Measurements from ENCODE around the gene AGRN.
"Not testable (repeated sequence)": the region's sequence is repeated elsewhere in the genome, so short reads cannot be mapped to it uniquely, and the experiment has no call there.

AGRN gene

DNA sequence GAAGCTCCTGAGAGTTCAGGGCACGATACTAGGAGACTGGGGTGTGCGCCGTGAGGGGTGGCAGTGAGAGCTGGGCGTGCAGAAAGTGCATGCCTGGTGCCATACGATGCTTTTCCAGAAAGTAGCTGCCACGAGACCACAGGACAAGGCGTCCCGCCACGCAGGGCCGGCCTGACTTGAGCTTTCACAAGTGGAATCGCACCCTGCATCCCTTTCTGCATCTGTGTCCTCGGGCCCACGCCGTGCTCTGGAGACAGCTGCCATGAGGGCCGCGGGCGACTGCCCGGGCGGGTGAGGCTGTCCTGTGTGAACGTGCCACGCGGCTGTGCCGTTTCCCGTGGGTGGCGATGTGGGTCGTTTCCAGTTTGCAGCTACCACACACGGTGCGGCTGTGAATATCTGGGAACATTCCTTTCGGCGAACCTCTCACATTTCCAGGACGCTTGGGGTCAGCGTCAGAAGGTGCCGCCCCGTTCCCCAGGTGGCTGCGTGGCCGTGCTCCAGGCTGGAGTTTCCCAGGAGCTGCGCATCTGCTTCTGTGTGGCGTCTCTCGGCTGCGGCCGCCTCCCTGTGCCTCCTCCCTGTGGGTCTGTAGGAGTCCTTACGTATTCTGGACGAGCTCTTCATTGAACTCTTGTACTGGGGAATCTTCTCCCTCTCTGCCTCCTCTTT is 37.0 kb upstream of the AGRN start:
- DNase-seq, result no peak

DNA sequence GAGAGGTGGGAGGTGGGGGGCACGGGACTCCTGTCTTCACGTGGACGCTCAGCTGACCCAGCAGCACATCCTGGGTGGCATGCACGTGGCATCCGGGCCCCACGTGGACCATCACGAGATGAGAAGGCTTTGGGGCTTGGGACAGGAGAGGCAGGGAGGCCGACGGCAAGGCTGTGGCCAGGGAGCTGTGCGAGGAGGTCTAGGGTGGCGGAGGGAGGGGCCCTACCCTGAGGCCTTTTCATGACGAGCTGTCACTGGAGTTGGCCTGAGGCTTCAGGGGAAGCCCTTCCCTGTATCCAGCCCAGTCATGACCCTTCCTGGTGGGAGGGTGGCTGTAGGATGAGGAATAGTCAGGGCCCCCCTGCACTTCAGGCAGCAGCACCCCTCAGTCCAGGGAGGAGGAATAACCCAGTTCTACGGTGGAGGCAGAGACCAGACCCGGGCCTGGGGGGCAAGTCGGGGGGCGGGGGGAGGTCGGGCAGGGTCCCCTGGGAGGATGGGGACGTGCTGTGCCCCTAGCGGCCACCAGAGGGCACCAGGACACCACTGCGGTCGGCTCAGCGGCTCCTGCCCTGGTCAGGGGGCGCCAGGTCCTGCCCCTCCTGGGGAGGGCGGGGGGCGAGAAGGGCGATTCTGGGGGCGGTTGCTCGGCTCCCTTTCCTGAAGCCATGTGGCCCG is 36.0 kb upstream of the AGRN start:
- no peak for DNase-seq

DNA sequence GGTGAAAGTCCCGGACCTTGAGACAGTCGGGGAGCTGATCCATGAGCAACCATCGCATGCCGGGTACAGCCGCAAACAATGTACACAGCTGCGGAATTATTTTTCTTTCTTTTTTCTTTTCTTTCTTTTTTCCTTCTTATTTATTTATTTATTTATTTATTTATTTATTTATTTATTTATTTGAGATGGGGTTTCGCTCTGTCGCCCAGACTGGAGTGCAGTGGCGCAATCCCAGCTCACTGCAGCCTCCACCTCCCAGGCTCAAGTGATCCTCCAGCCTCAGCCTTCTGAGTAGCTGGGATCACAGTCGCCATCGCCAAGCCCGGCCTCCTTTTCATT is 35.5 kb upstream of the AGRN start:
- no peak for DNase-seq

DNA sequence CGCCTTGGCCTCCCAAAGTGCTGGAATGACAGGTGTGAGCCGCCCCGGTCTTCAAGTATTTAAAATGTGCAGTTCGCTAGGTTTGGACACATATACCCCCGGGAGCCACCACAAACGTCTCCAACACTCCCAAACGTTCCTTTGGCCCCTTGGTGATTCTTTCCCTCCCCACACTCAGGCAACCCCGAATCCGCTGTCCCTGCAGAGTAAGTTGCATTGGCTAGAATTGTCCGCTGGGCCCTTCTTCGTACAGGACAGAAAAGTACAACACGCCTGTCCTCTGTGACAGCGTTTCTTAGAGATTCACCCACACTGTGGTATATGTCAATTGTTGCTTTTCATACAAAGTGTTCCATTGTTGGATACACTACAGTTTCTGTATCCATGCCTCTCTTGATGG is 34.8 kb upstream of the AGRN start:
- DNase-seq, result no peak

DNA sequence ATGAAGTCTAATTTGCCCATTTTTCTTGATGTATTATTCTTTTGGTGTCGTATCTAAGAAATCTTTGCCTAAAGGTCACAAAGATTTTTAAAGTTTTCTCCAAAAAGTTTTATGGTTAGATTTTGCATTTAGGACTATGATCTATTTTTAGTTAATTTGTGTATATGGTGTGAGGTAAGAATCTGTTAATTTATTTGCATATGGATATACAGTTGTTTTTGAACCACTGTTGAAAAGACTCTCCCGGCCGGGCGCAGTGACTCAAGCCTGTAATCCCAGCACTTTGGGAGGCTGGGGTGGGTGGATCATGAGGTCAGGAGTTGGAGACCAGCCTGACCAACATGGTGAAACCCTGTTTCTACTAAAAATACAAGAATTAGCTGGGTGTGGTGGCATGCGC is 31.9 kb upstream of the AGRN start:
- DNase-seq, result not testable (repeated sequence)

DNA sequence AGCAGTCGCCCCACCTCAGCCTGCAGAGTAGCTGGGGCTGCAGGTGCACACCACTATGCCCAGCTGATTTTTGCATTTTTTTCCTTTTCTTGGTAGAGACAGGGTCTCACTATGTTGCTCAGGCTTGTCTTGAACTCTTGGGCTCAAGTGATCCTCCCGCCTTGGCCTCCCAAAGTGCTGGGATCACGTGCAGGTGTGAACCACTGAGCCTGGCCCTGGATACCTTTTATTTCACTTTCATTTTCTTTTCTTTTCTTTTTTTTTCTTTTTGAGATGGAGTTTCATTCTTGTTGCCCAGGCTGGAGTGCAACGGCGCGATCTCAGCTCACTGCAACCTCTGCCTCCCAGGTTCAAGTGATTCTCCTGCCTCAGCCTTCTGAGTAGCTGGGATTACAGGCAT is 28.6 kb upstream of the AGRN start:
- DNase-seq, result not testable (repeated sequence)

DNA sequence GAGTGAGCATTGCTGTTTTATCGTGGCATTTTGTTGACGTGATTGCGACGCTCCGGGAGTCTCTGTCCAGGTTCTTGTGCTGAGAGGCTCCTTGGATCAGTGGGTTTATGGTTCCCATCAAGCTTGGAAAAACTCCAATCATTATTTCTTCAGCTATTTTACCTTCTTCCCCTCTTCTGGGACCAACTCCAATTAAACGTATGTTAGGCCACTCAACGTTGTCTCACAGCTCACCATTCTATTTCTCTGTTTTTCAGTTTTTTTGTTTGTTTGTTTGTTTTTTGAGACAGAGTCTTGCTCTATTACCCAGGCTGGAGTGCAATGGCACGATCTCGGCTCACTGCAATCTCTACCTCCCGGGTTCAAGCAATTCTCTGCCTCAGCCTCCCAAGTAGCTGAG is 28.0 kb upstream of the AGRN start:
- DNase-seq, result no peak

DNA sequence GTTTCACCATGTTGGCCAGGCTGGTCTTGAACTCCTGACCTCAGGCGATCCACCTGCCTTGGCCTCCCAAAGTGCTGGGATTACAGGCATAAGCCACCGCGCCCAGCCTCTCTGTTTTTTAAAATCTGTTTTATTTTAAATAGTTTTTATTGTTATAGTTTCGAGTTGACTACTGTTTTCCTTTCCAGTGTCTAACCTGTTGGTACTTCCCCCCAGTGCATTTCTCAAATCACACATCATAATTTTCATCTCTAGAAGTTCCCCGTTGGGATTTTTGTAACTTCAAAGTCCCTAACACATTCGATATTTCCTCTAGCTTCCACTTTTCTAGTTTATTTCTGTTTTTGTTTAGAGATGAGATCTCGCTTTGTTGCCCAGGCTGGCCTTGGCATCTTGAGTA is 27.6 kb upstream of the AGRN start:
- DNase-seq, result no peak

DNA sequence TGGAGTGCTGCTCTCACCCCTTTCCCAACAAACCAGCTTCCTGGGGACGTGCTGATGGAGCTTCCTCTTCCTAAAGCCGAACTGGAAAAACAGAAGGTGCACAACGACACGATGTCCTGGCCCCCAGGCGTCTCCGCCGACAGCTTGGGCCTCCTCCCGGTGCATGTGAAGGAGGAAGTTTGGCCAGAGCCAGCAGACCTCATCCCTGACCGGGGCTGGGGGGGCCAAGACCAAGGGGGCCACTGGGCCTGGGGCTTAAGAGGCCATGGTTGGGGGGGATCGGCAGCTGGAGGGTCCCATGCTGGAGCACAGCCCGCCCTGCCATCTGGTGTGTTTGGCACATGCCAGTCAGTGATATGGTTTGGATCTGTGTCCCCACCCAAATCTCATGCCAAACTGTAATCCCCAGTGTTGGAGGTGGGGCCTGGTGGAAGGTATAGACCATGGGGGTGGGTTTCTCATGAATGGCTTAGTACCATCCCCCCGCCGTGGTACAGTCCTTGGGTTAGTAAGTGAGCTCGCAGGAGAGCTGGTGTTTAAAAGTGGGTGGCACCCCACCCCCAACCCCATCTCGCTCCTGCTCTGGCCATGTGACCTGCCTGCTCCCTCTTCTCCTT is 26.4 kb upstream of the AGRN start:
- no peak for DNase-seq

DNA sequence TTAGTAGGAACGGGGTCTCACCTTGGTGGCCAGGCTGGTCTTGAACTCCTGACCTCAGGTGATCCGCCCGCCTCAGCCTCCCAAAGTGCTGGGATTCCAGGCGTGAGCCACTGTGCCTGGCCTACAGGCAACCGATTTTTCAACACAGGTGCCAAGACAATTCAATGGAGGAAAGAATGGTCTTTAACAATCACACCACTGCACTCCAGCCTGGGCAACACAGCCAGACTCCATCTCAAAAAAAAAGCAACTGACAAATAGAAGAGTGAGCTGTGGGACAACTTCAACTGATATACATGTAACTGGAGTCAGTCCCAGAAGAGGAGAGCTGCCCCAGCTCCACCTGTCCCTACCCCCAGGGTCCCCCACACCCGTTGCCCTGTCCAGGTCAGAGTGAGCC is 25.4 kb upstream of the AGRN start:
- not testable (repeated sequence) for DNase-seq

DNA sequence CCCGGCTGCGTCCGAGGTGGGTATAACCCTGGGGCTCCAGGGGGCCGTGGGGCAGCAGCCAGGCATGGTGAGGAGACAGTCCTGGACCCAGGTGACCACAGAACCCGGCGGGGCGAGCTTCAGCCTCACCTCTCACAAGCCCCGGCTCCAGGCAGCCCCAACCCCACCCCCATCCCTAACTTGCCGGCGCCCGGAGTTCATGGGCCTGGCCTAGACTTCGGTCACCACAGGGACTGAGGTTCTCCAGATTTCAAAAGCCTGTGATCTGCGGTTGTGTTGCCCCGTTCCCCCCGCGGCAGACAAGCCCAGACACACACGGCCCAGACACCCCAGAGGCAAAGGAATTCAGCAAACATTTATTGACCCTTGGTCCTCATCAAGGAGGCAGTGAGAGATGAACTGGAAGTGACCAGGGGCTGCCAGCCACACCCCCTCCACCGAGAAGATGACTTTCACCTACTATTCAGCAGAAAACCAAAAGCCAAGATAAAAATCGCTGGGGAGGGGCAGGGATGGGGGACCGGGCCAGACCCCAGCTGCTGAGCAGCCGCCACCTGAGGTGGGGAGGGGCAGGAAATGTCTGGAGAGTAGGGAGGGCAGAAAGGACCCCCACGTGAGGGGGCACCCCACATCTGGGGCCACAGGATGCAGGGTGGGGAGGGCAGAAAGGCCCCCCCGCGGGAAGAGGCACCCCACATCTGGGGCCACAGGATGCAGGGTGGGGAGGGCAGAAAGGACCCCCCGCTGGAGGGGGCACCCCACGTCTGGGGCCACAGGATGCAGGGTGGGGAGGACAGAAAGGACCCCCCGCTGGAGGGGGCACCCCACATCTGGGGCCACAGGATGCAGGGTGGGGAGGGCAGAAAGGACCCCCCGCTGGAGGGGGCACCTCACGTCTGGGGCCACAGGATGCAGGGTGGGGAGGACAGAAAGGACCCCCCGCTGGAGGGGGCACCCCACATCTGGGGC is 24.0 kb upstream of the AGRN start:
- no peak for DNase-seq

DNA sequence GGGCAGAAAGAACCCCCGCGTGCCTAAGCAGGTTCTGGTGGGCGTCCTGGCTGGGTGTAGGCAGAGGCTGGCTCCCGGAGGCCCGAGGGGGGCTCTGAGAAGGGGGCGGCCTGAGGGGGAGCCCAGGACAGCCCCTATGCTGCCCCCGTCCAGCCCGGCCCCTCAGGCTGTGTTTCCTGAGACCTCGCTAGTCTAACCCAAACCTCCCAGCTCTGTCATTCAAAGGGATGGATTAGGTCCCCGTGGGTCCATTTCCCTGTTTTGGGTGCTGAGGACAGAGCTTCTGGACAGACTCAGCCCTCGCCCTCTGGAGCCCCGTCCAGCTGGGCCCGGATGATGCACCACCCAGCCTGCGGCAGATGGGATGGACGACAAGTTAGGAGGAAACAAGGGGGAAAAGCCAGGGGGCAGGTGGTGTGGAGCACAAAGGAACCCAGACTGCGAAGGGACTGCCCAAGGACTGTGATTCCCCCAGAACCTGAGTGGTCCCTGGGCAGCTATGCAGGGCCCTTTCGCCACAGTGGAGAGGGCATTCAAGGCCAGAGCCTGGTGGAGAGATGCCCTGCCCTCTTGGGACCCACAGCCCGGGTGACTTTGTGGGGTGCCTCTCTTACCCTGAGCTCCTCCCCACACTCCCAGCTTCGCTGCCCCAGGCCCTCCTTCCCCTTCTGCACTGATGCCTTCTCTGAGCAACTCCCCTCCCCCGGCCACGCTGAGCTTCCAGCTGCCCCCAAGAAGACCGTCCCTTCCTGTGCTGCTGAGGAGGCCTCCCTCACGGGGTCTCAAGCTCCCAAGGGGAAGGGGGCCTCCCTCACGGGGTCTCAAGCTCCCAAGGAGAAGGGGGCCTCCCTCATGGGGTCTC is 22.8 kb upstream of the AGRN start:
- DNase-seq, result no peak

DNA sequence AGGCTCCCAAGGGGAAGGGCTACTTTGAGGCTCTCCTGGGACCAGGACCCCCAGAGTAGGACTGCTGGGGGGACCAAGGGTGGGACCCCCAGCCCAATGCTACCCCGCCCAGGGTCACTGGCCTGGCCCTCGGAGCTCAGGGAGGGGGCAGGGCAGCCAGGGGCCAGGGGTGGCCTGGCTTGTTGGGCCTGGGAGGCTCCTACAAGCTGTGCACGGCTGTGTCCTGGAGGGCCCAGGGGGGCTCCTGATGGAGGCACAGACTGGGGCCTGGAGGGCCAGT is 22.3 kb upstream of the AGRN start:
- no peak for DNase-seq

DNA sequence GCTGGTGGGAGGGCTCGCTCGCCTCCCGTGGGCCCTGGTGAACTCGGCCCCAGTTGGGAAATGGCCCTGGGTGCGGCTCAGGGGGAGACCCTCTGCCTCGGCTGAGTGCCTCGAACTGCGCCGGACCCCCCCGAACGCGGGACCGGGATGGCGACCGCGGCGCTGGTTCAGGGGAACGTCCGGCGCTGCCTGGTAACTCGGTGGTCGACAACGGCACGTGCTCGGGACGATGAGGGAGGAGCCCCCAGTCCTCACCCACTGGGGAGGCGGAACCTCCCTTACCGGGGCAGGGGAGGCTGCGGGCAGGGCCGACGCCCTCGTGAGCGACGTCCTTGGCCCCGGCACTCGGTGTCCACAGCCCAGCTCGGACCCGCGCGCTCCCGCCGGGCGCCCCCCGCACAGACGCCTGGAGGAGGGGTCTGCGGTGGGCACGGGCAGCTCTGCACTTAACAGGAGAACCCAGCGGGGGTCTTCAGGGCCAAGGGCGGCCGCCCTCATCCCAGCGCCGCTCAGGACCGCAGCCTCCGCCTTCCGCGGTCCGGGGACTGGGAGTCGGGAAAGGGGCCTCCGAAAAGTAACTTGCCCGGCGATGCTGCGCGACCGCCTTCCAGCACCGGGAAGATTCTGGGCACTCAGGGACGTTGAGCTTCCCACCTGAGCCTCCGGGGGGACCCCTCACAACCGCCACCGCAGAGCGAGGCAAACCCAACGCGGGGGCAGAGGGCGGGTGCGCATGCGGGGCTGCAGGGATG is 21.8 kb upstream of the AGRN start:
- no peak for DNase-seq

DNA sequence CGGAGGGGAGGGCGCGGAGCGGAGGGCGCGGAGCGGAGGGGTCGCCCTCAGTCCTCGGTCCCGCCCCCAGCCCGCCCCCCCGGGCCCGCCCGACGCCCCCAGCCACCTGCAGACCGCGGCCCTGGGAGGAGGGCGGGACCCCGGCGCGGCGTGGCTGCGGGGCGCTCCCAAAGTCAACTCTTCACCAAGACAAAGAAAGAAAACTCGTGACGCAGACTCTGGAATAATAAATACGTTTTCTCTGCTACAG is 21.2 kb upstream of the AGRN start:
- DNase-seq, result no peak

DNA sequence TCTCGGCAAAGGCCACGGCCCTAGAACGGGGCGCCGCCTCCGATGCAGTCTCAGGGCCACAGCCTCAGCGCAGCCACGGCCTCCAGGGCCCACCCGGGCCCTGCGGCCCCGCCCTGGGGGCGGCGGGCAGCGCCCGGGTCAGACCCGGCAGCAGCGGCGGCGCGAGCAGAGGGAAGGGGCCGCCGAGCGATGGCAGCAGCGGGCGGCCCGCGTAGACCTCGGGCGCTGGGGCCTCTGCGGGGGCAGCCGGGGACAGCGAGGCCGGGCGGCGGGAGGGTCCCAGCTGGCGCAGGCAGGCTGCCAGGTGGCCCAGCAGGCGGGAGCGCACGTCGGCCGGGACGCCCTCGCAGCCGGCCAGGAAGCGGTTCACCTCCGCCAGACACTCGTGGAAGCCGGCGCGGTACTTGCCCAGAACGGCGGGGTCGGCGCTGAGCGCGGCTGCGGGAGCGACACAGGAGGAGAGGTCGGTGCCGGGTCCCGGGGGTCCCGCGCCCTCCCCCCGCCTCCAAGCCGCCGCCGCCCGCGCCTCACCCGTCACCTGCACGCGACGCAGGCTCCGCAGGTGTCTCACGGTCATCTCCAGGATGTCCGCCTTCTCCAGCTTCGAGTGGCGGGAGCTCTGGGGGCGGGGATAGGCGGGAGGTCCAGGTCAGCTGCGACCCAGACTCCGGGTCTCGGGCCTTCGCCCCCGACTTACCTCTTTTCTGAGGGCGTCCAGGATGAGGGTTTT is 20.8 kb upstream of the AGRN start:
- no peak for DNase-seq

DNA sequence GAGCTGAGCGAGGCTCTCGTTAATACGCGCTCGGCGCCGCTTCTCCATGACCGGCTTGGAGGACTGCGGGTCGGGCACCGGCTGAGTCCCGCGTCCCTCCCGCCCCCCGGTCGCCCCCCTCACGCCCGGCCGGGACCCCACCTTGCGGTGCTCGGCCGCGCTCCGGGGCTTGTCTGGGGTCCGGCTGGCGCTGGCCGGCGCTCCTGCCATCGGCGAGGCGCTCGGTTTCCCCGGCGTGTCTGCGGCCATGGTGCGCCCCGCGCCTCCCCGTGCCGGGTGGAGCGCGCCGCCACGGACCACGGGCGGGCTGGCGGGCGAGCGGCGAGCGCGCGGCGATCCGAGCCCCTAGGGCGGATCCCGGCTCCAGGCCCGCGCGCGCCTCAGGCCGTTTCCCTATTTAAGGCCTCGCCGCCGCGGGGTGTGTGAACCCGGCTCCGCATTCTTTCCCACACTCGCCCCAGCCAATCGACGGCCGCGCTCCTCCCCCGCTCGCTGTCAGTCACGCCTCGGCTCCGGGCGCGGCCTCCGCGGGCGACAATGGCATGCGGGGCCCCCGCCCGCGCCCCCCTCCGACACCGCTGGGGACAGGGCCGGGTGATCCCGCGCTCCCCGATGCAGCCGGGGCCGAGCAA is 20.1 kb upstream of the AGRN start, which contains the start of gene HES4:
Gene HES4, minus strand, starts transcription at position 373 of the 632 bp plus-strand sequence. Its CDS starts 124 bp downstream, at position 249.
- DNase-seq, result no peak

DNA sequence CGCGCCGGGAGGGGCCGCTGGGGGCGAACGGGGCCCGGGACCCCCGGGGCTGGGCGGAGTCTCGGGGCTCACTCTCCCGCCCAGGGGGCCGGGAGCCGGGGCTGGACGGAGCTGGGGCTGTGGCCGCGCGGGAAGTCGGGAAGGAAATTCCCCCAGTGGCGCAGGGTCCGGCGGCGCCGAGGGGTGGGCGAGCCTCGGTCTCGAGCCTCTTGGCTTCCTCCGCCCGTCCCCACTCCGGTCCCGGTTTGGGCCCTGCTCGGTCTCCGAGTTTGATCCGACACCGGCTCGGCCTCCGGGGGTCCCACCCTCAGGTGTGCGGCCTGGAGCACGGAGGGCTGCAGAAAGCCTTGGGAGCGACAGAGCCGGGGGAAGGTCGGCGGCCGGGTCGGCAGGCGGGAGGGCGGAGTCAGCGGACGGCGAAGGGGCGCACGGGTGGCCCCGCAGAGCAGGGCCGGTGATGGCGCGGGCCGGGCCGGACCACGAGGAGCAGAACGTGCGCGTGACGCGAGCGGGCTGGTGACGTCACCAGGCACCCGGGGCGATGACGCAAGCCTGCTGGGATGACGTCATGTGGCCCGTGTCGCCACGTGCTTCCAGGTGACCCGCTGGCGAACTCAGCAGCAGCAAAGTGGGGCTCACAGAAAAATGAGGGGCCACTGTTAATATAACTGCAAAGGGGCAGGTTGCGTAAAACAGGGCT is 19.4 kb upstream of the AGRN start:
- no peak for DNase-seq

DNA sequence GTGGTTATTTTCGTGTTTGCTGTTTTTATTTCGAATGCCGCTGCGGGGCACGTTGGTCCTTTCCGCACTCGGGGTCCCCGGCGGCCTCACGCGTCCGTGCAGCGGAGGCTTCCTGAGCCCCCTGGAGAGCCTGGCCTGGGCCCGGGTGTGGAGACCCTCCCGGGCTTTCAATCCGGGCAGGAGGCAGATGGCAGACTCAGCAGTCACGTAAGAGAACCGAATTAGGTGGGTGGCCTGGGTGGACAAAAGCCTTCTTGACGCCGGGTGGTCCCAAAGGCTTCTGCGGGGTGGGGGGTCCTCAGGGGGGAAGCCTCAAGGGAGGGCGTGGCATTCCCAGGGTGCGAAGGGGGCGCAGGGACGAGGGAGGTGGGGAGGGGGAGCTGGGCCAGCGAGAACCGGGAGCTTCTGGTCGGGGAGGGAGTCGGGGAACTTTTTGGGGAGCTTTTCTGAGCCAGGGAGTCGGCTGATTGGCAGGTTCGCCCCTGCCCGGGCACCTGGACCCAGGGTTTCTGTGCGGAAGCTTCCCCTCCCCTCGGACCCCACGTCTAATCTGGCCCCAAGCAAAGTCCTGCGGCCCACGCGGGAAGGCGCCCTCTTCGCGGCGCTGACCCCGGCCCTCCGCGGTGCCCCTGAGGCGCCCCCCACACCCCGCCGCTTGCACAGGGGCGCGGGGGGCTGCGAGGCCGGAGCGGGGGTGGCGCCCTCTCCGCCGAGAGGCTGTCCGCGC is 18.7 kb upstream of the AGRN start:
- no peak for DNase-seq
